WI38 (cell line): ENCODE data around the gene LDB3.

ENCODE experiments used
- H3K4me3 ChIP-seq: 2 replicates; pipeline ENCODE4 v1.5.1; 2011; ENCODE audit warnings: low read depth, mild to moderate bottlenecking, control low read depth, low read length
- CTCF ChIP-seq: IDR thresholded peaks from 2 replicates; pipeline ENCODE4 v1.5.1; 2012; ENCODE audit warnings: low read depth, mild to moderate bottlenecking, control low read depth, low read length

Gene LDB3

GRCh38 chr10:86668297-86669165 is at the start of gene LDB3:
Gene LDB3 (plus strand): TSS chr10:86668511. CDS start chr10:86668692, 181 bp downstream.
- H3K4me3 ChIP-seq: 0 out of 2 replicates have a peak within 1 kb of the TSS, but pooled peaks have one; percentile 18

GRCh38 chr10:86628311-86628710 is 40.0 kb upstream of the LDB3 start:
- no peak for TF ChIP-seq CTCF
- H3K4me3 ChIP-seq: no peak overlapping the region

More at GRCh38 chr10:86668297-86669165, at the start of gene LDB3:
- no peak for TF ChIP-seq CTCF

- no peak for TF ChIP-seq CTCF
- no peak overlapping the region for H3K4me3 ChIP-seq
These were observed 38.2 kb upstream of the LDB3 start for GRCh38 chr10:86630079-86630478.

GRCh38 chr10:86632009-86632800 is 36.1 kb upstream of the LDB3 start:
- TF ChIP-seq CTCF: no peak

GRCh38 chr10:86632951-86633350 is 35.4 kb upstream of the LDB3 start:
- H3K4me3 ChIP-seq: no peak overlapping the region
- TF ChIP-seq CTCF: no peak

More at GRCh38 chr10:86632009-86632800, 36.1 kb upstream of the LDB3 start:
- no peak overlapping the region for H3K4me3 ChIP-seq

- no peak overlapping the region for H3K4me3 ChIP-seq
- TF ChIP-seq CTCF: no peak
These were observed 32.9 kb upstream of the LDB3 start for GRCh38 chr10:86635402-86635801.
